Memory B cell (primary cell): ENCODE data around the gene PREPL.
A peak's percentile ranks its signal among the peaks of the same experiment; 100 is the strongest.
"Not testable (repeated sequence)": the region's sequence is repeated elsewhere in the genome, so short reads cannot be mapped to it uniquely, and the experiment has no call there.

Experiments
- ATAC-seq: fragments of 150-1000 bp; cut with Tn5 transposase; 2 replicates; pipeline ENCODE4 v1.10.0; 2021; ENCODE audit warnings: low read depth, mild to moderate bottlenecking, moderate library complexity
- DNase-seq, 2 donors: peaks; one replicate each; pipeline ENCODE4 v3.0.0; 2022; ENCODE audit warnings: low spot score in 2 of 2
- H3K27ac Mint-ChIP-seq: one replicate; pipeline ENCODE4 v1.8.0; 2022; ENCODE audit warnings: mild to moderate bottlenecking, moderate library complexity, mixed read lengths
- H3K27me3 Mint-ChIP-seq: one replicate; pipeline ENCODE4 v1.8.0; 2022; ENCODE audit warnings: mixed read lengths
- H3K36me3 Mint-ChIP-seq: one replicate; pipeline ENCODE4 v1.8.0; 2022; ENCODE audit warnings: mild to moderate bottlenecking, mixed read lengths
- H3K4me1 Mint-ChIP-seq: one replicate; pipeline ENCODE4 v1.8.0; 2022; ENCODE audit warnings: mixed read lengths
- H3K4me3 Mint-ChIP-seq: one replicate; pipeline ENCODE4 v1.8.0; 2022; ENCODE audit warnings: mild to moderate bottlenecking, moderate library complexity, mixed read lengths
- H3K9me3 Mint-ChIP-seq: one replicate; pipeline ENCODE4 v1.8.0; 2022; ENCODE audit warnings: mixed read lengths

The PREPL gene

DNA sequence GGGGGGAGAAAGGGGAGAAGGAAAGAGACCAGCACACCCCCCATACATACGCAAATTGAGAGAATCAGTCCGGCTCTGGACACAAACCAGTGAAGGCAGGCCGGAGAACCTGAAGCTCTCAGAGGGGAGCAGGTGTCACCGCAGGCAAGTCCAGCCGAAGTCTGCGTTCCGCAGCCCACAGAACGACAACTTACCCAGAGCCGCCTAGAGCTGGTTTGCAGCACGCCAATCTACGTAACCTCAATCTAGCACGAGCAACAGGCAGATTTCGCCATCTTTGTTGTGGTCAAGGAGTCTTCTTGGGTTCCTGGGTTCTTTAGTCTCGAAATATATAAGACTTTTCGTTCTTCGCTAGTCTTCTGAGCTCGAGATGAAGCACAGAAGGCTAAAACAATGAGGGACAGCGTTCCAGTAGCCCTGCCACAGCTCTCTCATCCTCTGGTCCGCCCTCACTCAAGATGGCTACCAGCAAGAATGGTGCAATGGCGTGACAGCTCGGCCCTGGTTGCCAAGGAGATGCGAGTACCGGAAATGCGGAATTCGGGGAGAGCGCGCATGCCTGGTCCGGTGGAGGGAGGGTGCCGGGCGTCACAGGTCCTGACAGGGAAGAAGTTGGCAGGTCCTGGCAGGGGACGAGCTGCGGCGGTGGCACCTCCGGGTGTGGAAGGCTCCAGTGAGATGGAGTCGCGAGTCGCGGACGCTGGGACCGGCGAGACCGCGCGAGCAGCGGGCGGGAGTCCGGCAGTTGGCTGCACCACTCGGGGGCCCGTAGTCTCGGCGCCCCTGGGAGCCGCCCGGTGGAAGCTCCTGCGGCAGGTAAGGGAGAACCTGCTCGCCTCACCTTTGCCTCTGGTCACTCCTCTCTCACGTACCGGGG lies at the start of gene PREPL, which contains the start of gene CAMKMT:
Gene PREPL (minus strand): TSS at position 165 of the 877 bp plus-strand sequence. CDS start 15,152 bp downstream, outside the sequence.
Gene CAMKMT (plus strand): TSS at position 618 of the 877 bp plus-strand sequence.
- Mint-ChIP-seq H3K27me3 (no peaks in the 10 kb centered on the region), H3K9me3 (no peaks in the 10 kb centered on the region), H3K4me3 (peak within 1 kb of the TSS; percentile 97), H3K4me1 (peaks cover 34% of the 10 kb centered on the region), H3K36me3 (no peaks in the 10 kb centered on the region), H3K27ac (peak within 1 kb of the TSS; percentile 99)
- ATAC-seq = peak; percentile 85
- peak; percentile 97 to 98 for DNase-seq

GRCh38 chr2:44398243-44398897 lies 37.1 kb upstream of the PREPL start:
- DNase-seq (no peak), ATAC-seq (no peak)
- Mint-ChIP-seq H3K4me3 (no peak overlapping the region), H3K4me1 (no peaks in the 10 kb centered on the region), H3K27me3 (no peaks in the 10 kb centered on the region), H3K27ac (no peak overlapping the region), H3K36me3 (peaks cover under 1% of the 10 kb centered on the region), H3K9me3 (no peaks in the 10 kb centered on the region)

- H3K9me3 Mint-ChIP-seq = no peaks in the 10 kb centered on the region
- no peak for ATAC-seq
- no peaks in the 10 kb centered on the region for H3K36me3 Mint-ChIP-seq
- H3K27me3 Mint-ChIP-seq = no peaks in the 10 kb centered on the region
- no peaks in the 10 kb centered on the region for H3K4me1 Mint-ChIP-seq
- DNase-seq = no peak
- no peak overlapping the region for H3K4me3 Mint-ChIP-seq
- peak overlapping the region; percentile 41 for H3K27ac Mint-ChIP-seq
Observed at GRCh38 chr2:44397447-44398175, 36.3 kb upstream of the PREPL start.

- Mint-ChIP-seq H3K4me1 (peaks cover 6% of the 10 kb centered on the region), H3K27ac (no peak overlapping the region), H3K36me3 (peaks cover 9% of the 10 kb centered on the region), H3K4me3 (no peak overlapping the region), H3K27me3 (no peaks in the 10 kb centered on the region), H3K9me3 (peaks cover 1% of the 10 kb centered on the region)
- no peak for ATAC-seq
- DNase-seq = peak; percentile 43 to 44
Observed at GRCh38 chr2:44392338-44392943, 31.1 kb upstream of the PREPL start.

- H3K9me3 Mint-ChIP-seq = peaks cover 8% of the 10 kb centered on the region
- ATAC-seq (no peak), DNase-seq (no peak)
- H3K27me3 Mint-ChIP-seq = no peaks in the 10 kb centered on the region
- H3K27ac Mint-ChIP-seq = no peak overlapping the region
- peaks cover 17% of the 10 kb centered on the region for H3K36me3 Mint-ChIP-seq
- peaks cover 17% of the 10 kb centered on the region for H3K4me1 Mint-ChIP-seq
- H3K4me3 Mint-ChIP-seq = no peak overlapping the region
Observed at GRCh38 chr2:44389895-44390294, 28.6 kb upstream of the PREPL start.

DNA sequence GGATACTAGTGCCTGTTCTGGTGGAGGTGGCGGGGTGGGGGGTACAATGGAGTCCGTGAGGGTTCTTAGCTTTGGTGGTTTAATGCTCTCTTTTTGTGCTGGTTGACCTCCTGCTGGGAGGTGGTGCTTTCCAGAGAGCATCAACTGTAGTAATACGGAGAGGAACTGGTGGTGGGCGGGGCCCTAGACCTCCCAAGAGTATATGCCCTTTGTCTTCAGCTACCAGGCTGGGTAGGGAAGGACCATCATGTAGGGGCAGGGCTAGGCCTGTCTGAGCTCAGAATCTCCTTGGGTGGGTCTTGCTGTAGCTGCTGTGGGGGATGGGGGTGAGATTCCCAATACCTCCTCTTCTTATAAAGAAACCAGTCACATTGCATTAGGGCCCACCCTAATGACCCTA lies 27.6 kb upstream of the PREPL start:
- DNase-seq (no peak), ATAC-seq (peak; percentile 31)
- H3K27me3 Mint-ChIP-seq = no peaks in the 10 kb centered on the region
- peaks cover 8% of the 10 kb centered on the region for H3K9me3 Mint-ChIP-seq
- no peak overlapping the region for H3K27ac Mint-ChIP-seq
- H3K4me1 Mint-ChIP-seq = peaks cover 17% of the 10 kb centered on the region
- H3K4me3 Mint-ChIP-seq = no peak overlapping the region
- H3K36me3 Mint-ChIP-seq = peaks cover 21% of the 10 kb centered on the region

DNA sequence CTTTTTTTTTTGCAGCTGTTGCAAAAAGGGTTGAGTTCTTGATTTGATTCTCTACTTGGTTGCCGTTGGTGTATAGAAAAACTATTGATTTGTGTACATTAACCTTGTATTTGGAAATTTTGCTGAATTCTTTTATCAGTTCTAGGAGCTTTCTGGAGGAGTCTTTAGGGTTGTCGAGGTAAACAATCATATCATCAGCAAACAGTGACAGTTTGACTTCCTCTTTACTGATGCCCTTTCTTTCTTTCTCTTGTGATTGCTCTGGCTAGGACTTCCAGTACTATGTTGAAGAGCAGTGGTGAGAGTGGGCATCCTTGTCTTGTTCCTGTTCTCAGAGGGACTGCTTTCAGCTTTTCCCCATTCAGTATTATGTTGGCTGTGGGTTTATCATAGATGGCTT lies 23.9 kb upstream of the PREPL start:
- Mint-ChIP-seq H3K4me1 (peaks cover 17% of the 10 kb centered on the region), H3K36me3 (peaks cover 29% of the 10 kb centered on the region)
- not testable (repeated sequence) for H3K27ac Mint-ChIP-seq, H3K27me3 Mint-ChIP-seq, H3K4me3 Mint-ChIP-seq, DNase-seq, ATAC-seq, H3K9me3 Mint-ChIP-seq

- Mint-ChIP-seq H3K27me3 (no peaks in the 10 kb centered on the region), H3K9me3 (no peaks in the 10 kb centered on the region), H3K36me3 (peaks cover 12% of the 10 kb centered on the region), H3K4me1 (no peaks in the 10 kb centered on the region), H3K4me3 (no peak overlapping the region), H3K27ac (no peak overlapping the region)
- no peak for DNase-seq
- no peak for ATAC-seq
Observed at GRCh38 chr2:44377486-44377885, 16.2 kb upstream of the PREPL start.

DNA sequence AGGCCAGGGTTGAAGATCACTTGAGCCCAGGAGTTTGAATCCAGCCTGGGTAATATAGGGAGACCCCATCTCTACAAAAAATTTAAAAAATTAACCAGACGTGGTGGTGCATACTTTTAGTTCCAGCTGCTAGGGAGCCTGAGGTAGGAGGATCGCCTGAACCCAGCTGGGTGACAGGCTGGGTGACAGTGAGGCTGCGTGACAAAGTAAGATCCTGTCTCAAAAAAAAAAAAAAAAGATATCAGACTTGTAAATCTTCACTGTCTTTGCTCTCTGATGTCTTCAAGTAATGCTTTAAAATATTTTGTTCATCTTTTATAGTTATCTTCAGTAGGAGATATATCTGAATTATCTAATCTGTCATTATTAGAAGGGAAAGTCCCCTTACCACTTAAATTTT lies 11.0 kb upstream of the PREPL start:
- no peaks in the 10 kb centered on the region for H3K27me3 Mint-ChIP-seq
- H3K27ac Mint-ChIP-seq = no peak overlapping the region
- ATAC-seq (no peak), DNase-seq (no peak)
- no peaks in the 10 kb centered on the region for H3K4me1 Mint-ChIP-seq
- H3K4me3 Mint-ChIP-seq = no peak overlapping the region
- no peaks in the 10 kb centered on the region for H3K9me3 Mint-ChIP-seq
- H3K36me3 Mint-ChIP-seq = peaks cover 6% of the 10 kb centered on the region

- H3K36me3 Mint-ChIP-seq = peaks cover 6% of the 10 kb centered on the region
- no peaks in the 10 kb centered on the region for H3K4me1 Mint-ChIP-seq
- H3K27ac Mint-ChIP-seq = no peak overlapping the region
- H3K9me3 Mint-ChIP-seq = no peaks in the 10 kb centered on the region
- no peak overlapping the region for H3K4me3 Mint-ChIP-seq
- no peaks in the 10 kb centered on the region for H3K27me3 Mint-ChIP-seq
- no peak for ATAC-seq
- no peak for DNase-seq
Observed at GRCh38 chr2:44371445-44371844, 10.2 kb upstream of the PREPL start.

DNA sequence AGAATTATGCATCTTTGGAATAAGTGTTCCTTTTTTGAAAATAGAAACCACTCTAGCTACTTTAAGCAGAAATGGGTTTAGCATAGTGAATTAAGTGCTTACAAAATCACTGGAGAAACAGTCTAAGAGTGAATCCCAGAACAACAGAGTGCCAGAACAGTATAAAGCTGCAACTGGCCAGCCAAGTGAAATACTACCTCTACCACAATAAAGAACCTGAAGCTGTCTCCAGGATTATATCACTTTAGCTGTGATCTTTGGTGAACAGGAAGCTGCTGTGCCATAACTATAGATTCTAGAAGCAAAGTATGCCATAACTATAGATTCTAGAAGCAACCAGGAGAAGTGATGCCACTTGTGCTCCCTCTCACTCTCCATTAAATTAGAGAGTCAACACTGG lies 8.1 kb upstream of the PREPL start:
- DNase-seq = no peak
- no peak for ATAC-seq
- Mint-ChIP-seq H3K36me3 (peaks cover 4% of the 10 kb centered on the region), H3K4me1 (peaks cover 5% of the 10 kb centered on the region), H3K4me3 (no peak overlapping the region), H3K9me3 (no peaks in the 10 kb centered on the region), H3K27ac (no peak overlapping the region), H3K27me3 (no peaks in the 10 kb centered on the region)

- no peak for ATAC-seq
- no peak overlapping the region for H3K27ac Mint-ChIP-seq
- no peaks in the 10 kb centered on the region for H3K36me3 Mint-ChIP-seq
- no peak overlapping the region for H3K4me3 Mint-ChIP-seq
- H3K4me1 Mint-ChIP-seq = peaks cover 13% of the 10 kb centered on the region
- DNase-seq = no peak
- H3K27me3 Mint-ChIP-seq = no peaks in the 10 kb centered on the region
- no peaks in the 10 kb centered on the region for H3K9me3 Mint-ChIP-seq
Observed at GRCh38 chr2:44367591-44367990, 6.3 kb upstream of the PREPL start.

DNA sequence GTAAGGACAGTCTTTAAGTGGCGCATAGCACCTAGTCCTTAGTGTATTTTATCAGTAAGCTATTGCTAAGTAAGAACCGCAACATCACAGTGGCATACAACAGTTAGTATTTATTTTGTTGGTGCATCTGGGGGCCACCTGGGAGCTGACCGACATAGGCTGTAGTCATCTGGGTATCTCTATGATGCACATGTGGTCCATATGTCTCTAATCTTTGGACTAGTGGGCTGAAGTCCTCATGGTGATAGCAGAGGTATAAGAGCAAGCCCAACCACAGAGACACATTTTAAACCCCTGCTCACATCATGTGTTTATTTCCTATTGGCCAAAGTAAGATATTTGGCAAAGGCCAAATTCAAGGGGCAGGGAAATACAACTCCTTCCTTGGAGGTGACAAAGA lies 3.3 kb upstream of the PREPL start:
- ATAC-seq (no peak), DNase-seq (no peak)
- Mint-ChIP-seq H3K9me3 (no peaks in the 10 kb centered on the region), H3K27ac (no peak overlapping the region), H3K27me3 (no peaks in the 10 kb centered on the region), H3K4me3 (no peak overlapping the region), H3K4me1 (peaks cover 24% of the 10 kb centered on the region), H3K36me3 (no peaks in the 10 kb centered on the region)
